ENCODE results near the gene ARFGAP1. TPM values are rescaled to one million over a fixed set of nuclear protein-coding genes. Genes with fewer than 3 reads are reported as not detected.
A peak's percentile ranks its signal among the peaks of the same experiment; 100 is the strongest.

Gene ARFGAP1
- total and polyA plus RNA-seq, 2 donors from 2014 or later = 40.4 to 84.3 TPM

DNA sequence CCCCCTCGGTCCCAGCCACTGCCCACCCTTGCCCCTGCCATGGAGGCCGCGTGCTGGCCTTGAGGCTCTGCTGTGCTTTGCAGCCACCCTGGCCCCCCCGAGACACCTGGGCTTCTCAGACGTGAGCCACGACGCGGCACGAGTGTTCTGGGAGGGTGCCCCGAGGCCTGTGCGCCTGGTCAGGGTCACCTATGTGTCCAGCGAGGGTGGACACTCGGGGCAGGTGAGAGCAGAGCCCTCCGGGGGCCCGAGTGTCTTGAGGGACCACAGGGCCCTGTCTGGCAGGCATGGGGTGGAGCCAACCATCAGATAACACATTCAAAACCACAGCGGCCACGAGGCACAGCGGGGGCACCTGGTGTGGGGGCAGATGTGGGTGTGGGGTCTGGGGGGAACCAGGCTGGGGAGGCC is 39.2 kb downstream of the ARFGAP1 start:
- no peak overlapping the region for H3K27ac ChIP-seq (ENCODE audit: low read depth in 2 of 2, low read length in 2 of 2)
- H3K4me1 ChIP-seq (ENCODE audit: control insufficient read depth in 2 of 3, insufficient read depth in 2 of 3, low read depth in 1 of 3, low read length in 3 of 3) = no peaks in the 10 kb centered on the region
- no peak overlapping the region for H3K9ac ChIP-seq (ENCODE audit: low read length in 3 of 3)
- no peak for FAIRE-seq
- TF ChIP-seq, protein P1, sequence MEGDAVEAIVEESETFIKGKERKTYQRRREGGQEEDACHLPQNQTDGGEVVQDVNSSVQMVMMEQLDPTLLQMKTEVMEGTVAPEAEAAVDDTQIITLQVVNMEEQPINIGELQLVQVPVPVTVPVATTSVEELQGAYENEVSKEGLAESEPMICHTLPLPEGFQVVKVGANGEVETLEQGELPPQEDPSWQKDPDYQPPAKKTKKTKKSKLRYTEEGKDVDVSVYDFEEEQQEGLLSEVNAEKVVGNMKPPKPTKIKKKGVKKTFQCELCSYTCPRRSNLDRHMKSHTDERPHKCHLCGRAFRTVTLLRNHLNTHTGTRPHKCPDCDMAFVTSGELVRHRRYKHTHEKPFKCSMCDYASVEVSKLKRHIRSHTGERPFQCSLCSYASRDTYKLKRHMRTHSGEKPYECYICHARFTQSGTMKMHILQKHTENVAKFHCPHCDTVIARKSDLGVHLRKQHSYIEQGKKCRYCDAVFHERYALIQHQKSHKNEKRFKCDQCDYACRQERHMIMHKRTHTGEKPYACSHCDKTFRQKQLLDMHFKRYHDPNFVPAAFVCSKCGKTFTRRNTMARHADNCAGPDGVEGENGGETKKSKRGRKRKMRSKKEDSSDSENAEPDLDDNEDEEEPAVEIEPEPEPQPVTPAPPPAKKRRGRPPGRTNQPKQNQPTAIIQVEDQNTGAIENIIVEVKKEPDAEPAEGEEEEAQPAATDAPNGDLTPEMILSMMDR (IDR thresholded peaks at IDR 0.05; ENCODE audit: borderline replicate concordance, extremely low read depth, insufficient read depth) = no peak
- peak in 2 of 5 donors; percentile 32 to 45 for DNase-seq
- intact Hi-C loops (cut with DNase I) = no loop called here
- no peaks in the 10 kb centered on the region for H3K36me3 ChIP-seq (ENCODE audit: control insufficient read depth in 2 of 3, insufficient read depth in 3 of 3, low read length in 3 of 3)
- H3K9me3 ChIP-seq (ENCODE audit: control insufficient read depth in 2 of 3, insufficient read depth in 1 of 3, low read length in 3 of 3) = no peaks in the 10 kb centered on the region
- H3K27me3 ChIP-seq (ENCODE audit: control insufficient read depth, insufficient read depth, low read length) = no peaks in the 10 kb centered on the region
- H3K4me3 ChIP-seq (ENCODE audit: low read length in 3 of 3) = no peak overlapping the region

DNA sequence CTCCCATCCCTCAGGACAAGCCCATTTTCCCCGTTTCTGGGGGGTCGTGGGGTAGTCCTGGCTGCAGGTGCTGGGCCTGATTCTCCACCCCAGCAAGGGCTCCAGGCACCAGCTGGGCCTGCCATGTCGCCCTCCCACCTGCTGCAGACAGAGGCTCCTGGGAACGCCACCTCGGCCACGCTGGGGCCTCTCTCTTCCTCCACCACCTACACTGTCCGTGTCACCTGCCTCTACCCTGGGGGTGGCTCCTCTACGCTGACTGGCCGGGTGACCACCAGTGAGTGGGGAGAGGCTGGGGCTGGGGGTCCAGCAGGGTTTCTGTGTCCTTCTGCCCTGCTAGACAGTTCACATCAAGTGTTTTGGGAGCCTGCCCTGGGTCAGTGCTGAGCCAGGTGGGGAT is 39.7 kb downstream of the ARFGAP1 start:
- no peaks in the 10 kb centered on the region for H3K9me3 ChIP-seq (ENCODE audit: control insufficient read depth in 2 of 3, insufficient read depth in 1 of 3, low read length in 3 of 3)
- no peaks in the 10 kb centered on the region for H3K36me3 ChIP-seq (ENCODE audit: control insufficient read depth in 2 of 3, insufficient read depth in 3 of 3, low read length in 3 of 3)
- H3K4me1 ChIP-seq (ENCODE audit: control insufficient read depth in 2 of 3, insufficient read depth in 2 of 3, low read depth in 1 of 3, low read length in 3 of 3) = no peaks in the 10 kb centered on the region
- DNase-seq (peak in 2 of 5 donors; percentile 54 to 60), FAIRE-seq (no peak)
- intact Hi-C loops (cut with DNase I) = no loop called here
- H3K9ac ChIP-seq (ENCODE audit: low read length in 3 of 3) = no peak overlapping the region
- H3K27me3 ChIP-seq (ENCODE audit: control insufficient read depth, insufficient read depth, low read length) = no peaks in the 10 kb centered on the region
- no peak overlapping the region for H3K27ac ChIP-seq (ENCODE audit: low read depth in 2 of 2, low read length in 2 of 2)
- no peak overlapping the region for H3K4me3 ChIP-seq (ENCODE audit: low read length in 3 of 3)
- TF ChIP-seq, protein P1 (IDR thresholded peaks at IDR 0.05; ENCODE audit: borderline replicate concordance, extremely low read depth, insufficient read depth) = no peak

DNA sequence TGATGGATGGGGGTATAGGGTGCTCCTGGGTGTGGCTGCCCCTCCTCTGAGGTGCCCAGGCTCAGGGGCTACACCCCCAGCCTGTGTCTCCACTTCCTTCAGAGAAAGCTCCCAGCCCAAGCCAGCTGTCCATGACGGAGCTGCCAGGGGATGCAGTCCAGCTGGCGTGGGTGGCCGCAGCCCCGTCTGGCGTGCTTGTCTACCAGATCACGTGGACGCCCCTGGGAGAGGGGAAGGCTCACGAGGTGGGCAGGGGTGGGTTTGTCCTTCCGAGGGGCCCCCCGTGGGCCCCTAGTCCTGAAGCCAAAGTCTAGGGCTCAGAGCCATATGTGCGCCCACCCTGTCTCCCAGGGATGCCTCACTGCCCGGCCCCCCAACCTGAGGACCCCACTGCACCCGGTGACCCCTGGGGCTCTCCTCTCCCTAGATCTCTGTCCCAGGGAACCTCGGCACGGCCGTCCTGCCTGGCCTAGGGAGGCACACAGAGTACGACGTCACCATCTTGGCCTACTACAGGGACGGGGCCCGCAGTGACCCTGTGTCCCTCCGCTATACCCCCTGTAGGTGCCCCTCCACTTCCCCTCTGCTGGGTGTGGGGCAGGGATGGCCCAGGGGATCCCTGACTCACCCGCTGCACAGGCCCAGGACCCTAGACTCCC is 40.2 kb downstream of the ARFGAP1 start:
- H3K27me3 ChIP-seq (ENCODE audit: control insufficient read depth, insufficient read depth, low read length) = no peaks in the 10 kb centered on the region

More for the DNA sequence above, 40.2 kb downstream of the ARFGAP1 start:
- intact Hi-C loops (cut with DNase I) = no loop called here
- DNase-seq = peak; percentile 75 to 90 (median 85)
- no peak overlapping the region for H3K9ac ChIP-seq (ENCODE audit: low read length in 3 of 3)
- no peak overlapping the region for H3K27ac ChIP-seq (ENCODE audit: low read depth in 2 of 2, low read length in 2 of 2)
- H3K4me3 ChIP-seq (ENCODE audit: low read length in 3 of 3) = no peak overlapping the region
- H3K9me3 ChIP-seq (ENCODE audit: control insufficient read depth in 2 of 3, insufficient read depth in 1 of 3, low read length in 3 of 3) = no peaks in the 10 kb centered on the region
- no peaks in the 10 kb centered on the region for H3K4me1 ChIP-seq (ENCODE audit: control insufficient read depth in 2 of 3, insufficient read depth in 2 of 3, low read depth in 1 of 3, low read length in 3 of 3)
- H3K36me3 ChIP-seq (ENCODE audit: control insufficient read depth in 2 of 3, insufficient read depth in 3 of 3, low read length in 3 of 3) = no peaks in the 10 kb centered on the region
- FAIRE-seq = no peak
- TF ChIP-seq, protein P1 (IDR thresholded peaks at IDR 0.05; ENCODE audit: borderline replicate concordance, extremely low read depth, insufficient read depth) = no peak
